OCI-LY7 (cell line): Measurements from ENCODE around the gene IL24. TPM values are rescaled to one million over a fixed set of nuclear protein-coding genes. Genes with fewer than 3 reads are reported as not detected.

Source experiments
- BruUV-seq: library from RNA; stranded (reverse); fragments of 400-500 nt; replicated peaks from 2 replicates; lab custom pipeline; 2021; lab: Mats Ljungman, UMichigan
- CTCF ChIA-PET: fragments of 300-600 bp; sonication (Branson Sonifier 250); formaldehyde crosslinking; loops from one replicate; lab custom pipeline; 2022; ENCODE audit warnings: antibody characterized with exemption; ENCODE audit not compliant: unreplicated experiment; lab: Charles Lee
- POLR2A ChIA-PET: fragments of 300-600 bp; sonication (Branson Sonifier 250); formaldehyde crosslinking; loops from one replicate; lab custom pipeline; 2022; ENCODE audit warnings: antibody characterized with exemption; lab: Charles Lee
- DNase-seq: peaks from one replicate; pipeline ENCODE4 v3.0.0-alpha.2; 2015; ENCODE audit warnings: low spot score
- H2AFZ ChIP-seq: fragments of 200-600 bp; sonication (generic), shearing (Covaris generic); 2 replicates; pipeline ENCODE4 v1.6.1; 2014; ENCODE audit warnings: mild to moderate bottlenecking, antibody characterized with exemption, low read length, moderate library complexity
- H3K27ac ChIP-seq: fragments of 200-600 bp; sonication (generic); 2 replicates; pipeline ENCODE4 v1.5.1; 2014; ENCODE audit warnings: mixed run types, low read depth, mild to moderate bottlenecking, moderate library complexity, low read length, inconsistent platforms; ENCODE audit not compliant: poor library complexity, severe bottlenecking
- H3K36me3 ChIP-seq: fragments of 200-600 bp; sonication (generic); 2 replicates; pipeline ENCODE4 v1.6.1; 2014; ENCODE audit warnings: mild to moderate bottlenecking, antibody characterized with exemption, low read length, moderate library complexity, mixed read lengths; ENCODE audit not compliant: insufficient read depth
- H3K4me1 ChIP-seq: fragments of 200-600 bp; sonication (generic); 2 replicates; pipeline ENCODE4 v1.5.1; 2014; ENCODE audit warnings: mild to moderate bottlenecking, low read length; ENCODE audit not compliant: insufficient read depth, poor library complexity, severe bottlenecking
- H3K4me2 ChIP-seq: fragments of 200-600 bp; sonication (generic); 2 replicates; pipeline ENCODE4 v1.6.1; 2014; ENCODE audit warnings: mild to moderate bottlenecking, low read length
- H3K4me3 ChIP-seq: fragments of 200-600 bp; sonication (generic); 2 replicates; pipeline ENCODE4 v1.5.1; 2014; ENCODE audit warnings: mild to moderate bottlenecking, low read depth, low read length; ENCODE audit not compliant: poor library complexity, severe bottlenecking
- H3K79me2 ChIP-seq: fragments of 200-600 bp; sonication (generic); 2 replicates; pipeline ENCODE4 v1.6.1; 2016; ENCODE audit warnings: low read depth, mild to moderate bottlenecking, low read length, moderate library complexity, mixed read lengths; ENCODE audit not compliant: insufficient read depth
- H3K9me2 ChIP-seq: fragments of 200-600 bp; sonication (generic); 2 replicates; pipeline ENCODE4 v1.6.1; 2016; ENCODE audit warnings: mild to moderate bottlenecking, low read length, mixed read lengths; ENCODE audit not compliant: insufficient read depth
- H3K9me3 ChIP-seq: fragments of 200-600 bp; sonication (generic); 2 replicates; pipeline ENCODE4 v1.6.1; 2014; ENCODE audit warnings: mild to moderate bottlenecking, mixed run types, low read length, mixed read lengths
- H4K20me1 ChIP-seq: fragments of 200-600 bp; sonication (generic); 2 replicates; pipeline ENCODE4 v1.6.1; 2014; ENCODE audit warnings: mild to moderate bottlenecking, antibody characterized with exemption, low read length, moderate library complexity, mixed read lengths; ENCODE audit not compliant: insufficient read depth
- CTCF ChIP-seq: fragments of 200-600 bp; sonication (generic); conservative IDR thresholded peaks from 2 replicates; pipeline ENCODE4 v1.5.1; 2014; ENCODE audit warnings: mild to moderate bottlenecking, antibody characterized with exemption, low read length, moderate library complexity, mixed read lengths
- EZH2phosphoT487 ChIP-seq: fragments of 200-600 bp; sonication (generic); IDR thresholded peaks from 2 replicates; pipeline ENCODE4 v1.6.1; 2018; ENCODE audit warnings: low read depth, borderline replicate concordance, mild to moderate bottlenecking, mixed run types, antibody characterized with exemption, low read length, moderate library complexity, mixed read lengths
- intact Hi-C: fragments of 100-400 bp; cut with micrococcal nuclease; formaldehyde crosslinking; loops from one replicate; pipeline ENCODE4 v1.10.0; 2022; ENCODE audit not compliant: unreplicated experiment
- total RNA-seq, 2 experiments: library from RNA; depleted of rRNA in 1 of 2; stranded (reverse); fragments of >200 nt in 1 of 2; shearing (Covaris generic) in 1 of 2; gene quantifications; 2 replicates each; pipeline ENCODE4 v1.2.3, GENCODE V29; 2014 to 2022

Gene IL24
- total RNA-seq, 2 experiments from 2014 or later = not detected

GRCh38 chr1:206892351-206892984 is 4.8 kb upstream of the IL24 start:
- Histone ChIP-seq H3K9me2 (no peaks in the 10 kb centered on the region), H4K20me1 (no peaks in the 10 kb centered on the region), H3K27ac (no peak overlapping the region), H3K79me2 (no peaks in the 10 kb centered on the region), H3K9me3 (no peaks in the 10 kb centered on the region), H3K4me2 (no peak overlapping the region), H3K4me3 (no peak overlapping the region), H3K36me3 (no peaks in the 10 kb centered on the region), H3K4me1 (no peaks in the 10 kb centered on the region), H2AFZ (no peak overlapping the region)
- CTCF ChIA-PET = interaction anchor here (0.6 kb wide), 1 partner anchor 242 kb away, joined by 3 read pairs; no protein-coding TSS in a partner anchor
- no TSS peak for BruUV-seq
- DNase-seq = no peak
- intact Hi-C loops = no loop called here
- TF ChIP-seq EZH2phosphoT487 = no peak
- no peak for TF ChIP-seq CTCF
- POLR2A ChIA-PET = no interaction called here

- H3K9me3 ChIP-seq = no peaks in the 10 kb centered on the region
- no peaks in the 10 kb centered on the region for H3K4me1 ChIP-seq
- H3K9me2 ChIP-seq = no peaks in the 10 kb centered on the region
- H3K4me3 ChIP-seq = no peak overlapping the region
- no peak for DNase-seq
- no peaks in the 10 kb centered on the region for H3K36me3 ChIP-seq
- no TSS peak for BruUV-seq
- H3K79me2 ChIP-seq = no peaks in the 10 kb centered on the region
- H3K4me2 ChIP-seq = no peak overlapping the region
- intact Hi-C loops = no loop called here
- POLR2A ChIA-PET = no interaction called here
- H2AFZ ChIP-seq = no peak overlapping the region
- CTCF ChIA-PET = no interaction called here
- no peak overlapping the region for H3K27ac ChIP-seq
- TF ChIP-seq CTCF (no peak), EZH2phosphoT487 (no peak)
- no peaks in the 10 kb centered on the region for H4K20me1 ChIP-seq
These were observed 3.9 kb upstream of the IL24 start for GRCh38 chr1:206893380-206893779.

- no TSS peak for BruUV-seq
- H3K27ac ChIP-seq = no peak overlapping the region
- TF ChIP-seq CTCF (no peak), EZH2phosphoT487 (no peak)
- H2AFZ ChIP-seq = no peak overlapping the region
- H3K9me3 ChIP-seq = no peaks in the 10 kb centered on the region
- ChIA-PET POLR2A (interaction anchor here (0.8 kb wide), 1 partner anchor 10 kb away, joined by 3 read pairs; no protein-coding TSS in a partner anchor), CTCF (no interaction called here)
- no peaks in the 10 kb centered on the region for H3K36me3 ChIP-seq
- no peak overlapping the region for H3K4me3 ChIP-seq
- no peaks in the 10 kb centered on the region for H4K20me1 ChIP-seq
- intact Hi-C loops = no loop called here
- H3K9me2 ChIP-seq = no peaks in the 10 kb centered on the region
- no peaks in the 10 kb centered on the region for H3K79me2 ChIP-seq
- H3K4me1 ChIP-seq = no peaks in the 10 kb centered on the region
- no peak overlapping the region for H3K4me2 ChIP-seq
- DNase-seq = no peak
These were observed 1.9 kb upstream of the IL24 start for GRCh38 chr1:206895325-206895724.
